OCI-LY7 (cell line): Measurements from ENCODE around the gene DNAH3.

ENCODE experiments used
- EZH2phosphoT487 ChIP-seq: fragments of 200-600 bp; sonication (generic); IDR thresholded peaks from 2 replicates; pipeline ENCODE4 v1.6.1; 2018; ENCODE audit warnings: low read depth, borderline replicate concordance, mild to moderate bottlenecking, mixed run types, antibody characterized with exemption, low read length, moderate library complexity, mixed read lengths
- TF ChIP-seq, protein P1 (sequence below): fragments of 200-600 bp; sonication (generic); conservative IDR thresholded peaks from 2 replicates; pipeline ENCODE4 v1.5.1; 2014; ENCODE audit warnings: mild to moderate bottlenecking, antibody characterized with exemption, low read length, moderate library complexity, mixed read lengths

DNA sequence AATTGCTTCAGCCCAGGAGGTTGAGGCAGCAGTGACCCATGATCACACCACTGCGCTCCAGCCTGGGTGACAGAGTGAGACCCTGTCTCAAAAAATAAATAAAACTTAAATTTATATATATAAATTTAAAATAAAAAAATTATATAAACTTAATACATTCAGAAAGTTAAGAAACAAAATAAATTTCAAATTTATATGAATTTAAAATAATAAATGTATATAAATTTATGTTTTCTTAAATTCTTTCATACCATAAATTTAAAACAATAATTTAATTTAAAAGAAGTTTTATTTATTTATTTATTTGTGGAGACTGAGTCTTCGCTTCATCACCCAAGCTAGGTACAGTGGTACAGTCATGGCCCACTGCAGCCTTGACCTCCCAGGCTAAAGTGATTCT, 229.8 kb downstream of the DNAH3 start:
- TF ChIP-seq, protein P1, sequence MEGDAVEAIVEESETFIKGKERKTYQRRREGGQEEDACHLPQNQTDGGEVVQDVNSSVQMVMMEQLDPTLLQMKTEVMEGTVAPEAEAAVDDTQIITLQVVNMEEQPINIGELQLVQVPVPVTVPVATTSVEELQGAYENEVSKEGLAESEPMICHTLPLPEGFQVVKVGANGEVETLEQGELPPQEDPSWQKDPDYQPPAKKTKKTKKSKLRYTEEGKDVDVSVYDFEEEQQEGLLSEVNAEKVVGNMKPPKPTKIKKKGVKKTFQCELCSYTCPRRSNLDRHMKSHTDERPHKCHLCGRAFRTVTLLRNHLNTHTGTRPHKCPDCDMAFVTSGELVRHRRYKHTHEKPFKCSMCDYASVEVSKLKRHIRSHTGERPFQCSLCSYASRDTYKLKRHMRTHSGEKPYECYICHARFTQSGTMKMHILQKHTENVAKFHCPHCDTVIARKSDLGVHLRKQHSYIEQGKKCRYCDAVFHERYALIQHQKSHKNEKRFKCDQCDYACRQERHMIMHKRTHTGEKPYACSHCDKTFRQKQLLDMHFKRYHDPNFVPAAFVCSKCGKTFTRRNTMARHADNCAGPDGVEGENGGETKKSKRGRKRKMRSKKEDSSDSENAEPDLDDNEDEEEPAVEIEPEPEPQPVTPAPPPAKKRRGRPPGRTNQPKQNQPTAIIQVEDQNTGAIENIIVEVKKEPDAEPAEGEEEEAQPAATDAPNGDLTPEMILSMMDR, result no peak
- TF ChIP-seq EZH2phosphoT487, result no peak
